C4-2B (cell line): Measurements from ENCODE around the gene DGKD.

Experiments used
- CTCF ChIP-seq: fragments of 450-650 bp; conservative IDR thresholded peaks from 2 replicates; pipeline ENCODE4 v1.5.1; 2017; ENCODE audit warnings: mild to moderate bottlenecking
- ZFX ChIP-seq: fragments of 450-650 bp; IDR thresholded peaks from 2 replicates; pipeline ENCODE4 v1.6.1; 2017

- no peak for TF ChIP-seq ZFX
- no peak for TF ChIP-seq CTCF
These were observed 17.3 kb downstream of the DGKD start for GRCh38 chr2:233371641-233372040.
